Activated effector memory CD4-positive, alpha-beta T cell treated with Interleukin-2 at 50 U/mL for 16 hours (primary cell): Measurements from ENCODE around the gene DUSP28.

Source experiments
- DNase-seq: peaks from one replicate; pipeline ENCODE4 v3.0.0-alpha.2; 2020

Gene DUSP28

GRCh38 chr2:240602266-240603050 is 42.3 kb downstream of the DUSP28 start:
- DNase-seq: no peak

- no peak for DNase-seq
Observed at GRCh38 chr2:240603081-240603835, 43.1 kb downstream of the DUSP28 start.

DNA sequence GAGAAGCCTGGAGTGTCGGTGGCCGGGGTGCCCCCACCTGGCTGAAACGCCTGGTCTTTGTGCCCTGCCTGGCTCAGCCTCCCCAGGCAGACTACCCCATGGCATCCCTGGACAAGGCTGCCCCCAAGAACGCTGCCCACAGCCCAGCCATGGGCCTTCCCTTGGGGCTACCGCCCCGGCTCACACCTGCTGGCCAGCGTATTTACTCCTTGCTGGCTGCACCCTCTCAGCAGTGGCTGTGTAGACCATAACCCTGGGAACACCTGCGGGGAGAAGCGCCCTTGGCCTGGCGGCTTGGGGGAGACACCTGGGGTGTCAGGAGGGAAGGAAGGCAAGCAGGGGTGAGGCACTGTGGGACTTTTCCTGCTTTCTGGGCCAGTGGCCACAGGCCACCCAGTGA is 43.7 kb downstream of the DUSP28 start:
- no peak for DNase-seq

GRCh38 chr2:240604291-240604938 is 44.3 kb downstream of the DUSP28 start:
- DNase-seq: no peak

DNA sequence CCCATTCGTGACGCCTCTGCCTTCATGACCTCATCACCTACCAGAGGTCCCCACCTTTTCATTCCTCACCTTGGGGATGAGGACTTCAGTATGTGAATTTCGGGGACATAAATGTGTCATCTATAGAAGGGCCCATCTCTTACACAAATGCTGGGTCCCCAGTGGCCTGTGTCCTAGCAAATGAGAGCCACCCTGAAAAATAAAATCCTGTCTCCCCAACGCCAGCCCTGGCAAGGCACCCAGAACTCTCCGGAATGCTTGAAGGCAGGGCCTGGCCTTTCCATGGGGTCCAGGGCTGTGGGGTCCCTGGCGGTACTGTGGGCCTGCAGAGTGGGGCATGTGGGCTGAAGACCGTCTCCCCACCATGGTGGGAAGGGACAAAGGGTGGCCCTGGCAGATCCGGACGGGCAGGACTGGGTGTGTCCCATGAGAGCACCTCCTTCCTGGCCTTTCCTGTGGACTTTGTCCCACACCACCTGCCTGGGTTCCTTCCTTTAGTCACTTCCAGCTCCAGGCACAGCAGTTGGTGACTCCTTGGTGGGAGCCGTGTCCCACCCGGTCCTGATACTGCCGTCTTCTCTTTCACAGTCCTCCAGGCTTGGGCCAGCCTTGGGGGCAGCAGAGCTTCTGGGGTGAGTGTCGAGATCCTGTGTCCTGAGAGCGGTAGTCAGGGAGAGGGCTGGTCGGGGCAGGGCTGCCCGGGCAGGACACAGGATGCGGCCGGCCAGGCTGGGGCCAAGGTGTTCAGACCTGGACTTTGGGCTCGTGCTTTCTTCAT is 45.0 kb downstream of the DUSP28 start:
- DNase-seq: no peak

DNA sequence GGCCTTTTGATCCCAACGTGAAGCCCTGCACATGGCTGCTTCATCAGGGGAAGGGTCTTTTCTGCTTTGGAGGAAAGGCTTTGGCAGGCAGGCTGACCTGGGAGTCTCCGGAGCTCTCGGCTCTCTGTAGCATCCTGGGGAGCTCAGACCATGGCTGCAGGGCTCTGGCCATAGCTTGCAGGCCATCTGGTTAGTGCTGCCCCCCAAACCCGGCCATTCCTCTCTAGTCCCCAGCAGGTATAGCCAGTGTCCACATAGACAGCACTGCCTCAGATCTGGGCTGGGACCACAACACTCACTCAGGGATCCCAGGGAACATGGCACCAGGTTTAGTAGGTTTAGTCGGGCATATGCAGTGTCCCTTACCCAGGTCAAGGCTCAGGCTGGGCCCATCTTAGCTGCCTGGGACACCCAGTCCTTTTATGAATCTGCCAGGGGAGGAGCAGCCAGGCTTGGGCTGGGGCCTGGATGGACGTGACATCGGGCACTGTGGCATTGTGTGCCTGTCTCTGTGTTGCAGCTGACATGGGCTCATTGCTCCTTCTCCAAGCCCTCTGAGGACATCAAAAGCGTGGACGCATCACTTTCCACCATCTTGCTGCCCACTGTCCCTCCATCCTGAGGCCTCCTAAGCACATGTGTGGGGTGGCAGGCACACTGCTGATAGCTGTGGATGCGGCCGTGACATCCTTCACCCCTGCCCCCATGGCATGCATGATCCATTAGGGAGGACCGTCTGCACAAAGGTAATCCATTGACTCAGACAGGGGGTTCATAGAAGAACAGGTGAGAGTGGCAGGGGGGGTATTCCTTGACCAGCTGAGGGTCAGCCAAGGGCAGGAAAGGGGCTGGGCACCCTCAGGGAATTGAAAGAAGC is 45.9 kb downstream of the DUSP28 start:
- no peak for DNase-seq

DNA sequence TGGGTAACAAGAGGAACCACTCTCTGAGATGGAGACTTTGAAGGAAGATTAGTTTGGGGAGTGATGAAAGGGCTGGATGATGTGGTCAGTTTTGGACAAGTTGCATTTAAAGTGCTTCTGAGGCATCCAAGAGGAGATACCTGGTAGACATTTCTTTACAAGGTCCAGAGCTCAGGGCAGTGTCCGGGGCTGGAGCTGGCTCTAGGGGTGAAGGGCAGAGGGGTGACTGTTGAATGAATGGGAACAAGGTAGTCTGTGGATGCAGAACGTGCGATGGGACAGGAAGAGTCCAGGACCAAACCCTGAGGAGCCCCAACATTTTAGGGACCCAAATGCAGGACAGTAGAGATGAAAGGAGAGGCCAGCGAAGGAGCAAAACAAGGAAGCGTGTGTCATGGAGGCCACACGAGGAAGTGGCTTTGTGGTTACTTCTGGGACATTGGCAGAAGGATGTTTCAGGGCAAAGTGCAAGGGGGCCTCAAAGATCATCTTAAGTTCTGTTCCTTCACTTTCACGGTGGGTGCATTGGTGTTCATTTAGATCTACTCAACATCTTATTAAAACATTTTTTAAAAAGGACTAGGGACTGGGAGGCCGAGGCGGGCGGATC is 51.5 kb downstream of the DUSP28 start:
- DNase-seq: no peak
